GM18519 (cell line): Measurements from ENCODE around the gene SULT2B1.
"Not testable (repeated sequence)": the region's sequence is repeated elsewhere in the genome, so short reads cannot be mapped to it uniquely, and the experiment has no call there.

Experiments used
- ATAC-seq: cut with Tn5 transposase; IDR thresholded peaks from one replicate; pipeline ENCODE4 v1.9.1; 2021; ENCODE audit warnings: mild to moderate bottlenecking, moderate library complexity; ENCODE audit not compliant: unreplicated experiment, low FRiP score

Gene SULT2B1

DNA sequence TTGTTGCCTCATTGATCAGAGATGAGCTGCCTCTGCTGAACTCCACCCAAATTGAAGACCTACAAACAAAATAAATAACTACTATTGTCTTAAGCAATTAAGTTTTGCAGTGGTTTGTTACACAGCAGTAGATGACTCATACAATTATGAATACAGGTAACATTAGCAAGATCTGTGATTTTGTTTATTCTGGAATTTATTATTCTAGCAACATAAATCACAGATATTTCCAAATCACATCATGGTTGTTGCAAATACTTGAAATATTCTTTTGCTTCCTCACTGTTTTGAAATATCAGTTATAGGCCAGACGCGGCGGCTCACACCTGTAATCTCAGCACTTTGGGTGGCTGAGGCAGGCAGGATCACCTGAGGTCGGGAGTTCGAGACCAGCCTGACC lies 27.2 kb upstream of the SULT2B1 start:
- no peak for ATAC-seq

DNA sequence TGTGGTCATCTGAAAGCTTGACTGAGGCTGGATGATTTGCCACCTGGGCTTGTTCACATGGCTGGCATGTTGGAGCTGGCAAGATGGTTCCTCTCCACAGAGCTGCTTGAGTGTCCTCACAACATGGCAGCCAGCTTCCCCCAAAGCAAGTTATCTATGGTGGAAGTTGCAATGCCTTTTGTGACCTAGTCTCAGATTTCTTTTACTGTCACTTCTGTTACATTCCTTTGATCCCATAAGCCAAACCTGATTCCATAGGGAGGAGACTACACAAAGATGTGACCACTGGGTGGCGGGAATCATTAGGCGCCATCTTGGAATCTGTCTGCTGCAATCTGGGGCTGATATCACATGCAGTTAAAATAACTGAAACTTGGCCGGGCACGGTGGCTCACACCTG lies 22.8 kb upstream of the SULT2B1 start:
- no peak for ATAC-seq

GRCh38 chr19:48530066-48530720 lies 21.8 kb upstream of the SULT2B1 start:
- no peak for ATAC-seq

DNA sequence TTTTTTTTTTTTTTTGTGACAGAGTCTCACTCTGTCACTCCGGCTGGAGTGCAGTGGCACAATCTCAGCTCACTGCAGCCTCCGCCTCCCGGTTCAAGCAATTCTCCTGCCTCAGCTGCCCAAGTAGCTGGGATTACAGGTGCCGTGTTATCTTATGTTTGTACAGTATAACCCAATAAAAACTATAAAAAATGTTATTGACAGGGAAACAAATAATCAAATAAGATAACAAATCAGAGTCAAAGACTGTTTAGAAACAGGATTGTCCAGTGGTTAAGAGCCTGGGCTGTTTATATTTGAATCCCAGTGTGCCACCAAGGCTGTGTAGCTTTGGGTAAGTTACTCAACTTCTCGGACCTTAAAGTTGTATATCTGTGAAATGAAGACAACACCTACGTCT lies 21.2 kb upstream of the SULT2B1 start:
- no peak for ATAC-seq

- ATAC-seq = no peak
These were observed 18.2 kb upstream of the SULT2B1 start for GRCh38 chr19:48533770-48534169.

- no peak for ATAC-seq
These were observed 14.4 kb upstream of the SULT2B1 start for GRCh38 chr19:48537541-48537940.

DNA sequence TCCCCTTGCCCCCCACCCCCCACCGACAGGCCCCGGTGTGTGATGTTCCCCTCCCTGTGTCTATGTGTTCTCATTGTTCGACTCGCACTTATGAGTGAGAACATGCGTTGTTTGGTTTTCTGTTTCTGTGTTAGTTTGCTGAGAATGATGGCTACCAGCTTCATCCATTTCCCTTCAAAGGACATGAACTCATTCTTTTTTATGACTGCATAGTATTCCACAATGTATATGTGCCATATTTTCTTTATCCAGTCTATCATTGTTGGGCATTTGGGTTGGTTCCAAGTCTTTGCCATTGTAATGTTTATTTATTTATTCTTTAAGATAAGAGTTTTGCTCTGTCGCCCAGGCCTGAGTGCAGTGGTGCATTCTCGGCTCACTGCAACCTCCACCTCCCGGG lies 13.9 kb upstream of the SULT2B1 start:
- ATAC-seq = not testable (repeated sequence)

DNA sequence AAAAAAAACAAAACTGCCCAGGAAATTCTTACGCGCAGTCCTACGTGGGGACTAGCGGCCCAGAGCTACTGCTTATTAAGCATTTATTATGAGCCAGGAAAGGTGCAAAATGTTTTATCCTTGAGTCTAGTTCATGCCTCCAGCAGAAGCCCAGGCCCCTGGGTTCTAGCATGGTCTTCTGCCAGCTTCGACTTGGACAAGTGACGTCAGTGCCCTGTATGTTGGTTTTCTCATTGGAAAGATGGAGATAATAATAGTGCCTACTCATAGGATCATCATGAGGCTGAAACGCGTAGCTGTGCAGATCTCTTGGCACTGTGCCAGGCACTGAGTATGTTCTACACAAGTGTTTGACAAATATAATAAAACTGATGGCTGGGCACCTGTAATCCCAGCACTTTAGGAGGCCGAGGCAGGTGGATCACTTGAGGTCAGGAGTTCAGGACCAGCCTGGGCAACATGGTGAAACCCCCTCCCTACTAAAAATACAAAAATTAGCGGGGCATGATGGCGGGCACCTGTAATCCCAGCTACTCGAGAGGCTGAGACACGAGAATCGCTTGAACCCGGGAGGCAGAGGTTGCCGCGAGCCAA lies 12.4 kb upstream of the SULT2B1 start:
- ATAC-seq = no peak

- no peak for ATAC-seq
These were observed 11.9 kb upstream of the SULT2B1 start for GRCh38 chr19:48540110-48540509.

DNA sequence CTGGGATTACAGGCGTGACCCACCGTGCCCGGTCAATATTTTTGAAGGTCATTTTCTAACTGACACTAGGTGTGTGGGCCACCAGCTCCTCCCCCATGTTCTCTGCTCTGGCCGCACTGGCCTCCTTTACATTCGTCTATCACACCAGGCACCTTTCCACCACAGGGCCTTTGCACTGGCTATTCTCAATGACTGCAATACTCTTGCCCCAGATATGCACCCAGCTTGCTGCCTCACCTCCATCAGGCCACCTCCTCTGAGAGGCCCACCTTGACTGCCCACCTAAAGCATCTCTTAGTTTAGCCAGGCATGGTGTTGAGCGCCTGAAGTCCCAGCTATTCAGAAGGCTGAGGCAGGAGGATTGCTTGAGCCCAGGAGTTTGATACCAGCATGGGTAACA lies 10.2 kb upstream of the SULT2B1 start:
- no peak for ATAC-seq

DNA sequence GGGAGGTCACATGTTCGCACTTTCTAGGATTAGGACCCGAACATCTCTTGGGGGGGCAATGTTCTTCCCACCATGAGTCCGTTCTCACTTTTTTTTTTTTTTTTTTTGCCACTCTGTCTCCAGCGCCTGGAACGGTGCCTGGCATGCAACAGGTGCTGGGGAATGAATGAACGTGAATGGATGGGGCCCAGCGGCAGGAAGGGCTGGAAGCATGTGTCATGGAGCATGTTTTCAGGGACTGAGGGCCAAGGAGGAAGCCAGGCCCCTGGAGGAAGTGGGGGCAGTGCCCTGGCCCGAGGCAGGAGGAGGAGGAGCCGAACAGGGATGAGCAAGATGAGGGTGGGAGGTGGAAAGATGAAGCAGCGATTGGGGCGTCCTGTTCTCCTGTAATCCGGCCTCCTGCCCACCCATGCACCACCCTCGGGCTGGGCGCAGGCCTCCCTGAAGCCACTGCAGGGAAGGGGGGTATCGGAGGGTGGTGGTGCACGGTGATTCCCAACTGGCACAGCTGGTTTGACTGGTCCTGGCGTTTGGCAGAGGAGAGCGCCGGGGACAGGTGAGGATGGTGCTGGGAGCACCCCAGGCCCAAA lies 8.8 kb upstream of the SULT2B1 start:
- ATAC-seq = no peak

GRCh38 chr19:48544856-48545750 lies 6.9 kb upstream of the SULT2B1 start:
- no peak for ATAC-seq

DNA sequence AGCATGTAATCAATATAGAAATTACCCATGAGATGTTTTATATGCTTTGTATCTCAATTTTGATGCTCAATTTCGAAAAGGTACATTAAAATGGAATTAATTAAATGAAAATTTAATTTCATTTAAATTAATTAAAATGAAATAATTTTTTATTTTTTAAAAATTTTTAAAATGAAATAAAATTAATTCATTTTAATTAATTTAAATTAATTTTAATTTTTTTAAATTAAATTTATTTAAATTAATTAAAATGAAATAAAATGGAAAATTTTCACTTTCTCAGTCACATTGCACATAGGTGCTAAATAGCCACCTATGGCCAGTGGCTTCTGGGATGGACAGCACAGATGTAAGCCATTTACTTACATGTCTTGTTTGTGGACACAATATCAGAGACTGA lies 4.2 kb upstream of the SULT2B1 start:
- ATAC-seq = no peak

GRCh38 chr19:48548253-48548911 lies 3.6 kb upstream of the SULT2B1 start:
- no peak for ATAC-seq

- no peak for ATAC-seq
These were observed 2.6 kb upstream of the SULT2B1 start for GRCh38 chr19:48549380-48549779.

- ATAC-seq = no peak
These were observed 692 bp downstream of the SULT2B1 start for GRCh38 chr19:48552406-48553322.

DNA sequence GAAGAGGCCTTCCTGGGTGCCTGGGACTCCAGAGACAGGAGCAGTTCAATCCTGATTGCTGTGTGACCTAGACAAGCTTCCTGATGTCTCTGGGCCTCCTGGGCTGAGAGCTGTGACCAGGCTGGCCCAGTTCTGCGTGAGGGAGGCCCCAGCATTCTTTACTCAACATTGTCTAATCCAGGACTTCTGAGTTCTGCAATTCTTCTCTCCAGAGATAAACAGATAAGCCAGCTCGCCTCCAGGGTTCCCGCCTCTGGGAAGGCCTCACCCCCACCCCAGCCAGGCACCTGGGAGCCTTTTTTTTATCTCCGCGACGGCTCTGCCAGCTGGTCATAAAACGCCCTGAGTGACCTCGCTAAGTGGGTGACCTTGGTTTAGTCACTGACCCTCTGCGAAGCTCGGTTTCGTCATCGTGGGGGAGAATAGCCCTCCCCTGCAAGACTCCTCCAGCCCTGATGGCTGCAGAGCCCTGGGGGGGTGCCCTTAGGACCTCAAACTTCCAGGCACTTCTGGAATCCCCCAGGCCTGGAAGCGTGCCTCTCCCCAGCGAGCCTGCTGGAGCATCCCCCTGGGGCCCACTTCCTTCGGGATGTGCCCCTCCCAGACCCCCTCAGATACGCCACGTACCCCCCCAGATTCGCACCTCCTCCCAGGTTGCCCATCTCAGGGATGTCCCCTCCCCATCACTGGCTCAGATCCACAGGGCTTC lies 1.9 kb downstream of the SULT2B1 start:
- ATAC-seq = no peak

GRCh38 chr19:48554385-48555091 lies 2.6 kb downstream of the SULT2B1 start:
- ATAC-seq = no peak
